ENCODE data around the gene TIMM29.
"Not testable (repeated sequence)": the region's sequence is repeated elsewhere in the genome, so short reads cannot be mapped to it uniquely, and the experiment has no call there.

The TIMM29 gene

GRCh38 chr19:10946958-10947657 lies 18.5 kb downstream of the TIMM29 start:
- DNase-seq, result no peak

GRCh38 chr19:10952809-10953208 lies 24.2 kb downstream of the TIMM29 start:
- no peak for DNase-seq

GRCh38 chr19:10959277-10959968 lies 30.8 kb downstream of the TIMM29 start:
- DNase-seq, result not testable (repeated sequence)

- DNase-seq, result peak; percentile 99
These were observed 31.9 kb downstream of the TIMM29 start, which contains the start of gene SMARCA4 for GRCh38 chr19:10960314-10961072. Gene SMARCA4 (plus strand): TSS chr19:10961030. CDS start chr19:10984152, 23,122 bp downstream.

GRCh38 chr19:10961073-10961860 lies 32.7 kb downstream of the TIMM29 start:
- DNase-seq, result no peak

- no peak for DNase-seq
These were observed 34.3 kb downstream of the TIMM29 start for GRCh38 chr19:10962863-10963262.

- no peak for DNase-seq
These were observed 35.3 kb downstream of the TIMM29 start for GRCh38 chr19:10963865-10964264.

GRCh38 chr19:10964903-10965302 lies 36.3 kb downstream of the TIMM29 start:
- no peak for DNase-seq

GRCh38 chr19:10965398-10965797 lies 36.8 kb downstream of the TIMM29 start:
- no peak for DNase-seq

- DNase-seq, result no peak
These were observed 38.2 kb downstream of the TIMM29 start for GRCh38 chr19:10966809-10967208.

GRCh38 chr19:10968527-10969135 lies 40.0 kb downstream of the TIMM29 start:
- peak; percentile 7 for DNase-seq

- no peak for DNase-seq
These were observed 42.6 kb downstream of the TIMM29 start for GRCh38 chr19:10971107-10971726.

GRCh38 chr19:10975374-10976130 lies 46.9 kb downstream of the TIMM29 start:
- no peak for DNase-seq

GRCh38 chr19:10976131-10976892 lies 47.7 kb downstream of the TIMM29 start:
- DNase-seq, result no peak

GRCh38 chr19:10977742-10978092 lies 49.1 kb downstream of the TIMM29 start:
- peak; percentile 9 for DNase-seq
